GM19193 (cell line): ENCODE measurements around the gene SAMD11.

Source experiments
- POLR2A ChIP-seq: IDR thresholded peaks from 4 replicates; pipeline ENCODE4 v1.6.1; 2011; ENCODE audit not compliant: insufficient read depth, insufficient read length; ENCODE audit errors: extremely low read depth

The SAMD11 gene

GRCh38 chr1:960363-961131 lies 36.8 kb downstream of the SAMD11 start, which contains the start of gene KLHL17:
Gene KLHL17, plus strand, starts transcription at chr1:960584. Its CDS starts 110 bp downstream, at chr1:960694.
- peak; percentile 41 for TF ChIP-seq POLR2A

DNA sequence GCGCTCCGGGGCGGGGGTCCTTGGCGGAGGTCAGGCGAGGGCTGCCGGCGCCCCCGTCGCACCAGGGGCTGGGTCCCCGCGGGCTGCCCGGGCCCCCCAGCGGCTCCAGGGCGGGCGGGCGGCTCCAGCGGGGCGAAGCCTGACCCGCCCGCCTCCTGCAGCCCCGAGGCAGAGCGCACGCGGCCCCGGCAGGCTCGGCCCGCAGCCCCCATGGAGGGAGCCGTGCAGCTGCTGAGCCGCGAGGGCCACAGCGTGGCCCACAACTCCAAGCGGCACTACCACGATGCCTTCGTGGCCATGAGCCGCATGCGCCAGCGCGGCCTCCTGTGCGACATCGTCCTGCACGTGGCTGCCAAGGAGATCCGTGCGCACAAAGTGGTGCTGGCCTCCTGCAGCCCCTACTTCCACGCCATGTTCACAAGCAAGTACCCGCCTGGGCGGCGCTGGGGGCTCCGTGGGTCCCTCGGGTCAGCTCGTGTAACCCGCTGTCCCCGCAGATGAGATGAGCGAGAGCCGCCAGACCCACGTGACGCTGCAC lies 37.5 kb downstream of the SAMD11 start:
- TF ChIP-seq POLR2A = no peak

DNA sequence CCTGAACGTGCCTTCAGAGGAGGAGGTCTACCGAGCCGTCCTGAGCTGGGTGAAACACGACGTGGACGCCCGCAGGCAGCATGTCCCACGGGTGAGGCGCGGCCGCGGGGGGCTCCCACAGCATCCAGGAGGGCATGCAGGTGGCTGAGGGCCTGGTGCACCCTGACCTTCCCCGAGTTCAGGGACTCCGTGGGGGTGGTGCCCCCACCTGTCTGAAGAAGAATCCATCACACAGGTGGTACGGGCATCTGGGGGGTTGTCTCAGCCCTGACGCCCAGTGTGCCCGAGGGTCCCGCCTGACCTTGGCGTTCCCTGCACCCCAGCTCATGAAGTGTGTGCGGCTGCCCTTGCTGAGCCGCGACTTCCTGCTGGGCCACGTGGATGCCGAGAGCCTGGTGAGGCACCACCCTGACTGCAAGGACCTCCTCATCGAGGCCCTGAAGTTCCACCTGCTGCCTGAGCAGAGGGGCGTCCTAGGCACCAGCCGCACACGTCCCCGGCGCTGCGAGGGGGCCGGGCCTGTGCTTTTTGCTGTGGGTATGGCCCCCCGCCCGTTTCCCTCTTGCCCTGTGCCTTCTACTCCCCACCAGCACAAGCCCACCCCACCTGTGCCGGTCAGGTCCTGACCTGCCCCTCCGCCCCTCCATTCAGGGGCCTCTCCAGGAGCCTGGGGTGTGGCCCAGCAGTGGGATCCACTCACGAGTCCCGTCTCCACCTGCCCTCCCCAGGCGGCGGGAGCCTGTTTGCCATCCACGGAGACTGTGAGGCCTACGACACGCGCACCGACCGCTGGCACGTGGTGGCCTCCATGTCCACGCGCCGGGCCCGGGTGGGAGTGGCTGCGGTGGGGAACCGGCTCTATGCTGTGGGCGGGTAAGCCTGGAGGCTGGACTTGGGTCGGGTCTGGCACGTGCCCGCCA lies 38.9 kb downstream of the SAMD11 start:
- TF ChIP-seq POLR2A = no peak

DNA sequence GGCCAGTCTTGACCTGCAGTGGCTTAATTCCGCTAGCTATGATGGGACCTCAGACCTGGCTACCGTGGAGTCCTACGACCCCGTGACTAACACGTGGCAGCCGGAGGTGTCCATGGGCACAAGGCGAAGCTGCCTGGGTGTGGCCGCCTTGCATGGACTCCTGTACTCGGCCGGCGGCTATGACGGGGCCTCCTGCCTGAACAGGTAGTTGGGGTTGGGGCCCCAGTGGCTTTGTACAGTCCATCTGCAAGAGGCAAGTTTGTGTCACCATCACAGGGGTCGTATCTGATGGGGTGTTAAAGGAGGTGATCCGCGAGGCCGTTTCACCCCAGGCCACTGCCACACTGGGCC lies 39.6 kb downstream of the SAMD11 start:
- TF ChIP-seq POLR2A = no peak

GRCh38 chr1:963746-964525 lies 40.2 kb downstream of the SAMD11 start:
- no peak for TF ChIP-seq POLR2A

DNA sequence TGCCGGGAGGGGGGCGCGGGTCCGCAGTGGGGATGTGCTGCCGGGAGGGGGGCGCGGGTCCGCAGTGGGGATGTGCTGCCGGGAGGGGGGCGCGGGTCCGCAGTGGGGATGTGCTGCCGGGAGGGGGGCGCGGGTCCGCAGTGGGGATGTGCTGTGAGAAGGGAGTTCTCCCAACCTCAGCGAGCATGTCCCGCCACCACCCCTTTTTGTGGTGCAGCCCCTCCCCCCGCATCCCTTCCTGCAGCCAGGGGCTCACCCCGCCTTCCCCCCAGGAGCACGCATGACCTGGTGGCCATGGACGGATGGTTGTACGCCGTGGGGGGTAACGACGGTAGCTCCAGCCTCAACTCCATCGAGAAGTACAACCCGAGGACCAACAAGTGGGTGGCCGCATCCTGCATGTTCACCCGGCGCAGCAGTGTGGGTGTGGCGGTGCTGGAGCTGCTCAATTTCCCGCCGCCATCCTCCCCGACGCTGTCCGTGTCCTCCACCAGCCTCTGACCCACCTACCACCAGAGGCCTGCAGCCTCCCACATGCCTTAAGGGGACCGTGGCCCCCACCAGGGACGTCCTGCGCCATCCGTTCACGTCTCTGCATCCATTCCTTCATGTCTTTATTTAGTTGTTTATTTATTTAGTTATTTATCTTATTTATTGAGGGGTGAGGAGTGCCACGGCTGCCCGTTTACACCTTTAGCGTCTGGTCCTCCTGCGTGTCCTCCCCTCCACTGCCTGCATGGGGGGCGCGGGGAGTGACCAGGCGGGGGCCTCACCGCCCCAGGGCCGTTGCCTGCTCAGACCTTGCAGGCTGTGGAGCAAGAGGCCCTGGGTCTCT lies 41.2 kb downstream of the SAMD11 start:
- no peak for TF ChIP-seq POLR2A

- TF ChIP-seq POLR2A = no peak
These were observed 41.9 kb downstream of the SAMD11 start for GRCh38 chr1:965526-966134.

DNA sequence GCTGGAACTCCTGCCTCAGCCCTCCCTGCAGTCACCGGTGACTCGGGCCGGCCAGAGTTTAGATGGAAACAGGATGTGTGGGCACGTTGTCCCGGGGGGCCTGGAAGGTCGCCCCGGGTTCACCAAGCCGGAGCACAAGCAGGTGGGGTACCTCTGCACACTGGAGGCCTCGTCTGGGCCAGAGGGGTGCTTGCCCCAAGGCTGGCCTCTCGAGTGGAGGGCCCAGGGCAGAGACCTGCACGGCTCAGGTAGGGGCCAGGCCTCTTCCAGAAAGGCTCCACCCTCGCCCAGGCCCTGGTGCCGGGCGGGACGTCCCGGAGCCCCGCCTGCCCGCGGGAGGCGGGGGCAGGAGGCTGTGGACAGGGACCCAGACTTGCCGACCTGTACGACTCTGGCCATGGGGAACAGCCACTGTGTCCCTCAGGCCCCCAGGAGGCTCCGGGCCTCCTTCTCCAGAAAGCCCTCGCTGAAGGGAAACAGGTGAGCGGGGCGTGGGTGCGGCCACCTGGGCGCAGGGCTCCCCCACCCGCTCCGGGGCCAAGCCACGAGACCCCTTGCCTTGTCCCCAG lies 42.5 kb downstream of the SAMD11 start, which contains the start of gene PLEKHN1:
PLEKHN1 (plus strand) TSS at position 348 of the 569 bp plus-strand sequence; CDS start at position 398, 50 bp downstream.
- TF ChIP-seq POLR2A = no peak

DNA sequence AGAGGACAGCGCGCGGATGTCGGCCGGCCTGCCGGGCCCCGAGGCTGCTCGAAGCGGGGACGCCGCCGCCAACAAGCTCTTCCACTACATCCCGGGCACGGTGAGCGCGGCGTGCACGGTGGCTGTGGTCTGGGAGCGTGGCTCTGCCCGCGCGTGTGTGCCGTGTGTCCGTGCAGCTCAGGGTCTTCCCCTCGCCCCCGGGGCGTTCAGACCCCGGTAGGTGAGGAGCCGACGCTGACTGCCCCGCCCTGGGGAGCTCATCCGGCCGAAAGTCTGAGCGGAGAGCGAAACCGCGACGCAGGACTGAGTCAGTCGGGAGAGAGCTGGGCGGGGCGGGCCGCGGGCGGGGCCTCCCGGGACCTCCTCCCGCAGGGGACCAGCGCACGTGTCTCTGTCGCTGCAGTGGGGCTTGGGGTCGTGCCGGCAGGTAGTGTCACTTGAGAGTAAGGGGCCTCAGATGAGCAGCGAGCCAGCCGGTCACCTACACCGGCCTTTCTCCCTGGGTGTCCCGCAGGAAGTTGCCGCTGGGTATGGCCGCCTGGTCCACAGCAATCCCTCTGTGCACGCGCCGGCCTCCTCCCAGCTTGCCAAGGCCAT lies 43.1 kb downstream of the SAMD11 start:
- TF ChIP-seq POLR2A = peak; percentile 45

DNA sequence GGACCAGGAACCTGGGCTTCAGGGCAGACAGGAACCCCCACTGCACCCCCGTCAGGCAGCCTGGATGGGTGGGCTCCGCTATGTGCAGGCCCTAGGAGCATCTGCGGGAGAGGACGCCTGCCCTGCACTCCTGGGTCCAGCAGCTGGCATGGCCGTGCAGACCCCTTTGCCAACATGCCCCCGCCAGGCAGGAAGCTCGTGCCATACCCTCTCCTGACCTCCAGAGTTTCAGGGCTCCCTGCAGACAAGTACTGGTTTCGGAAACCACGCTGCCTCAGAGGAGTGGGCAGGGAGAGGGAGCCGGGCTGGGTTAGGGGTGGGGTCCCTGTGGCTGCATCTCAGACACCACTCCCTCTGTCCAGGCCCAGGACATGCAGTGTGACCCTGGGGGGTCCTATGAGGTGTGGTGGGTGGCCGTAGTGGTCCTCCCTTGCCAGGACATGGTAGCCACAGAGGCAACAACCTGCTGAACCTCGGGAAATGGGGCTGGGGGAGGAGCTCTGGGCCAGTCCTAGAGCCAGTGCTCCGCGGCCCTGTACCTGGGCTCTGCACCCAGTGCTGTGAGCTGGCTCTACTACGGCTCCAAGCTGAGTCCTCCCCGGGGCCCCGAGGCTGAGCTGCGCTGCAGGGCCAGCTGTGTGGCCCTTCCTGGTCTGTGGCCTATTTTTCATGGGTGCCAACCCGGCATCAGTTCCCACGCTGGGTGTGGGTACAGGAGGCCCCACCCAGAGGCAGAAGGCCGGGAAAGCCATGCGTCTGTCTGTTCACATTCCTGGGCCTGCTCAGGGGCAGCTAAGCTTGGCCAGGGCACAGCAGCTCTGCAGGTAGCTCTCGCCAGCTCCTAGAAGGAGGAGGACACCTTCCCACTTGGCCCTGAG lies 44.0 kb downstream of the SAMD11 start:
- no peak for TF ChIP-seq POLR2A

- no peak for TF ChIP-seq POLR2A
These were observed 45.6 kb downstream of the SAMD11 start for GRCh38 chr1:969260-969855.
